ENCODE measurements around the gene COPS6. TPM values are rescaled to one million over a fixed set of nuclear protein-coding genes. Genes with fewer than 3 reads are reported as not detected.

The COPS6 gene
- total and polyA plus RNA-seq, 4 donors = 28.7 to 63.2 (median 46.8) TPM

DNA sequence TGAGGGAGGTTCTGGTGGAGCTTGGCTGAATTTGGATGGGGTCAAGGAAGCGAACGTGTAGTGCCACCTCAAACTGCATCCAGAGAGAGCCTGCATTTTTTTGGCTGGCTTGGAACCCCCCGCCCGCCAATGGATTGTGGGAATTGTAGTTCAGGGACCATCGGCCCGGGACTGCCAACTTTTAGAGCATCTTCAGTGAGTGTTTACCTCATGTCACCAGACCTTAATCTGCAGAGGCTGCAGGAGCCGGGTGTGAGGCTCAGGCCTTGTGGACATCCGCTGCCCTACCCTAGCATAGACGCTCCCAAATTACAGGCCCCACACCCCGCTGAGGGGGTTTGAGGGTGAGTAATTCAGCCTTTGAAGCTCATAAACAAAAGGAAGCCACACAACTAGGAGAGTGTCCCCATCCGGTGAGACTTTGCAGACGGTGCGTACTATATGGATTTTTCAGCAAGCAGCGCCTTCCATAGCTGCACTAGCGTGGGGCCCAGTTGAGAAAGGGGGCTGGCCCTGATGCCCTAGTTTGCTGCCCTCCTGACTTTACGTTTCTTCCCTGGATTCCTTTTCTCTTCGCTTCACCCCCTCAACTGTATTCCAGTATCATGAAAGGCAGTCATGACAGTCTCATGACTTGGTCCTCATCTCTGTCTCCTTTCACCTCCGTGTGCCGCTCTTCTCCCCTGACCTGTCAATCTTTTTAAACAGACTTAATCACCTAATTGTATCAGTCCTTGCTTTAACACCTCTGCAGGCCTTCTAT is 31.4 kb downstream of the COPS6 start:
- Histone ChIP-seq H3K4me1 (ENCODE audit: control insufficient read depth in 4 of 4, insufficient read depth in 4 of 4, low read length in 3 of 4) (peaks cover 3 to 26% (median 21%) of the 10 kb centered on the region in 4 donors), H3K4me3 (ENCODE audit: low read depth in 1 of 3, low read length in 3 of 3) (peak overlapping the region; percentile 47 to 83 (median 48)), H3K9ac (ENCODE audit: low read depth in 1 of 2, low read length in 2 of 2) (no peak overlapping the region), H3K27ac (ENCODE audit: low read depth in 1 of 2, low read length in 2 of 2) (peak overlapping the region; percentile 60 to 86), H3K36me3 (ENCODE audit: control insufficient read depth in 4 of 4, insufficient read depth in 3 of 4, low read depth in 1 of 4, low read length in 3 of 4) (no peaks in the 10 kb centered on the region), H3K9me3 (ENCODE audit: control insufficient read depth in 4 of 4, low read length in 3 of 4) (no peaks in the 10 kb centered on the region), H3K27me3 (ENCODE audit: control insufficient read depth in 4 of 4, insufficient read depth in 4 of 4, low read length in 3 of 4) (no peaks in the 10 kb centered on the region)
- peak; percentile 68 for DNase-seq (ENCODE audit: low spot score)
- 29% methylated on average over 19 of the region's 19 CpGs for WGBS
- TF ChIP-seq HNF4A (conservative IDR thresholded peaks at IDR 0.05) = no peak
- no peak for TF ChIP-seq GABPA (IDR thresholded peaks at IDR 0.05 in 1 of 2, conservative IDR thresholded peaks at IDR 0.05 in 1 of 2)
- TF ChIP-seq RXRA (IDR thresholded peaks at IDR 0.05) = no peak
- TF ChIP-seq JUND (IDR thresholded peaks at IDR 0.05) = no peak
- TF ChIP-seq TAF1 (conservative IDR thresholded peaks at IDR 0.05) = no peak
- TF ChIP-seq, protein P1, sequence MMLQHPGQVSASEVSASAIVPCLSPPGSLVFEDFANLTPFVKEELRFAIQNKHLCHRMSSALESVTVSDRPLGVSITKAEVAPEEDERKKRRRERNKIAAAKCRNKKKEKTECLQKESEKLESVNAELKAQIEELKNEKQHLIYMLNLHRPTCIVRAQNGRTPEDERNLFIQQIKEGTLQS (IDR thresholded peaks at IDR 0.05) = no peak
- TF ChIP-seq, protein P2, sequence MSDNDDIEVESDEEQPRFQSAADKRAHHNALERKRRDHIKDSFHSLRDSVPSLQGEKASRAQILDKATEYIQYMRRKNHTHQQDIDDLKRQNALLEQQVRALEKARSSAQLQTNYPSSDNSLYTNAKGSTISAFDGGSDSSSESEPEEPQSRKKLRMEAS (IDR thresholded peaks at IDR 0.05) = no peak
- TF ChIP-seq FOXA2 (IDR thresholded peaks at IDR 0.05) = no peak
- no peak for TF ChIP-seq HNF4G (IDR thresholded peaks at IDR 0.05)
- no peak for TF ChIP-seq SP1 (IDR thresholded peaks at IDR 0.05)
- TF ChIP-seq, protein P3, sequence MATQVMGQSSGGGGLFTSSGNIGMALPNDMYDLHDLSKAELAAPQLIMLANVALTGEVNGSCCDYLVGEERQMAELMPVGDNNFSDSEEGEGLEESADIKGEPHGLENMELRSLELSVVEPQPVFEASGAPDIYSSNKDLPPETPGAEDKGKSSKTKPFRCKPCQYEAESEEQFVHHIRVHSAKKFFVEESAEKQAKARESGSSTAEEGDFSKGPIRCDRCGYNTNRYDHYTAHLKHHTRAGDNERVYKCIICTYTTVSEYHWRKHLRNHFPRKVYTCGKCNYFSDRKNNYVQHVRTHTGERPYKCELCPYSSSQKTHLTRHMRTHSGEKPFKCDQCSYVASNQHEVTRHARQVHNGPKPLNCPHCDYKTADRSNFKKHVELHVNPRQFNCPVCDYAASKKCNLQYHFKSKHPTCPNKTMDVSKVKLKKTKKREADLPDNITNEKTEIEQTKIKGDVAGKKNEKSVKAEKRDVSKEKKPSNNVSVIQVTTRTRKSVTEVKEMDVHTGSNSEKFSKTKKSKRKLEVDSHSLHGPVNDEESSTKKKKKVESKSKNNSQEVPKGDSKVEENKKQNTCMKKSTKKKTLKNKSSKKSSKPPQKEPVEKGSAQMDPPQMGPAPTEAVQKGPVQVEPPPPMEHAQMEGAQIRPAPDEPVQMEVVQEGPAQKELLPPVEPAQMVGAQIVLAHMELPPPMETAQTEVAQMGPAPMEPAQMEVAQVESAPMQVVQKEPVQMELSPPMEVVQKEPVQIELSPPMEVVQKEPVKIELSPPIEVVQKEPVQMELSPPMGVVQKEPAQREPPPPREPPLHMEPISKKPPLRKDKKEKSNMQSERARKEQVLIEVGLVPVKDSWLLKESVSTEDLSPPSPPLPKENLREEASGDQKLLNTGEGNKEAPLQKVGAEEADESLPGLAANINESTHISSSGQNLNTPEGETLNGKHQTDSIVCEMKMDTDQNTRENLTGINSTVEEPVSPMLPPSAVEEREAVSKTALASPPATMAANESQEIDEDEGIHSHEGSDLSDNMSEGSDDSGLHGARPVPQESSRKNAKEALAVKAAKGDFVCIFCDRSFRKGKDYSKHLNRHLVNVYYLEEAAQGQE (IDR thresholded peaks at IDR 0.05) = no peak
- TF ChIP-seq FOXA1 (IDR thresholded peaks at IDR 0.05) = no peak
- no peak for TF ChIP-seq YY1 (IDR thresholded peaks at IDR 0.05)
- TF ChIP-seq, protein P4, sequence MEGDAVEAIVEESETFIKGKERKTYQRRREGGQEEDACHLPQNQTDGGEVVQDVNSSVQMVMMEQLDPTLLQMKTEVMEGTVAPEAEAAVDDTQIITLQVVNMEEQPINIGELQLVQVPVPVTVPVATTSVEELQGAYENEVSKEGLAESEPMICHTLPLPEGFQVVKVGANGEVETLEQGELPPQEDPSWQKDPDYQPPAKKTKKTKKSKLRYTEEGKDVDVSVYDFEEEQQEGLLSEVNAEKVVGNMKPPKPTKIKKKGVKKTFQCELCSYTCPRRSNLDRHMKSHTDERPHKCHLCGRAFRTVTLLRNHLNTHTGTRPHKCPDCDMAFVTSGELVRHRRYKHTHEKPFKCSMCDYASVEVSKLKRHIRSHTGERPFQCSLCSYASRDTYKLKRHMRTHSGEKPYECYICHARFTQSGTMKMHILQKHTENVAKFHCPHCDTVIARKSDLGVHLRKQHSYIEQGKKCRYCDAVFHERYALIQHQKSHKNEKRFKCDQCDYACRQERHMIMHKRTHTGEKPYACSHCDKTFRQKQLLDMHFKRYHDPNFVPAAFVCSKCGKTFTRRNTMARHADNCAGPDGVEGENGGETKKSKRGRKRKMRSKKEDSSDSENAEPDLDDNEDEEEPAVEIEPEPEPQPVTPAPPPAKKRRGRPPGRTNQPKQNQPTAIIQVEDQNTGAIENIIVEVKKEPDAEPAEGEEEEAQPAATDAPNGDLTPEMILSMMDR (IDR thresholded peaks at IDR 0.05; ENCODE audit: low read depth, low read length, missing input control) = no peak
- TF ChIP-seq EGR1 (IDR thresholded peaks at IDR 0.05; ENCODE audit: low read depth in 2 of 2) = no peak
- TF ChIP-seq, protein P5, sequence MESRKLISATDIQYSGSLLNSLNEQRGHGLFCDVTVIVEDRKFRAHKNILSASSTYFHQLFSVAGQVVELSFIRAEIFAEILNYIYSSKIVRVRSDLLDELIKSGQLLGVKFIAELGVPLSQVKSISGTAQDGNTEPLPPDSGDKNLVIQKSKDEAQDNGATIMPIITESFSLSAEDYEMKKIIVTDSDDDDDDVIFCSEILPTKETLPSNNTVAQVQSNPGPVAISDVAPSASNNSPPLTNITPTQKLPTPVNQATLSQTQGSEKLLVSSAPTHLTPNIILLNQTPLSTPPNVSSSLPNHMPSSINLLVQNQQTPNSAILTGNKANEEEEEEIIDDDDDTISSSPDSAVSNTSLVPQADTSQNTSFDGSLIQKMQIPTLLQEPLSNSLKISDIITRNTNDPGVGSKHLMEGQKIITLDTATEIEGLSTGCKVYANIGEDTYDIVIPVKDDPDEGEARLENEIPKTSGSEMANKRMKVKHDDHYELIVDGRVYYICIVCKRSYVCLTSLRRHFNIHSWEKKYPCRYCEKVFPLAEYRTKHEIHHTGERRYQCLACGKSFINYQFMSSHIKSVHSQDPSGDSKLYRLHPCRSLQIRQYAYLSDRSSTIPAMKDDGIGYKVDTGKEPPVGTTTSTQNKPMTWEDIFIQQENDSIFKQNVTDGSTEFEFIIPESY (IDR thresholded peaks at IDR 0.05) = no peak
- TF ChIP-seq NR2F2 (IDR thresholded peaks at IDR 0.05) = no peak
- TF ChIP-seq RAD21 (IDR thresholded peaks at IDR 0.05) = no peak
